ENCODE results near the gene FMR1.

The FMR1 gene

DNA sequence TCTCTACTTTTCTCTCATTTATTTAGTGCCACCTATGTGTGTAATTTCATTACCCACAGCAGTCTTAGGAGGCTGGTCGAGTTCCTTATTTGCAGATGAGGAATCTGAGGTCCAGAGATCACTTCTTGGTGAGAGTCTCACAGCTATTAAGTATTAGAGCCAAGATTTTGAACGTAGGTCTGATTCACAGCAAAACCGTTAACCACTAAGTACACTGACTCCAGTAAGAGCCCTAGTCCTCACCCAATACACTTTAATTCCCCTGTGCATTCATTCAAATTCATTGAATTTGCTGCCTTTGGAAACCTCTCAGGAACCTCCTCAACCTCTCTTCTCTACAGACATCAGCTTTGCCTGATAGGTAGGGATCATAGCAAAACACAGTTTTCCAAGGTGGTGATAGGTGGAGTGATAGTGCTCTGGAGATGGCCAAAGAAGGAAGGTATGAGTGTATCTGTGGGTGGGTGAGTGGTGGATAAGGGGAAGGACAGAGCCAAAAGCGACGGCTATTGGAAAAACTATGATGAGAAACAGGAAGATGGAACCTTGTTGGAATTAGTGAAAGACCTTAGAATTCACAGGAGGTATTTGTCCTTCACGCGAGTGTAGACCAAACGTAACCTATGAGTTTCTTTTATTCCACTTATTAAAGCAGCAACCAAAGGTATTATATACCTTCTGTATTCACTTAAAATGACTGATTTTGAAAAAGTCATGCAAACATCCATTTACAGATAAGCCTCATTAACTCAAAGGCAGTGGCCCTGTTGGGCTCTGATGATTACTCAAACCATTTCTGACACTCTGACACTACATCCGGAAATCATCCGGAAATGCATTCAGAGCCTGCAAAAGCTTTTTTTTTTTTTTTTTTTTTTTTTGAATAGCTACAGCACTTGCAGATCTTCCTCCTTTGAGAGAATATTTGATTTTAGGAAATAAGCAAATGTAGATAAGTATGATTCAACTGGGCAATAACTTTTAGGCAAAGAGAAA, 6.3 kb downstream of the FMR1 start:
- DNase-seq = no peak

DNA sequence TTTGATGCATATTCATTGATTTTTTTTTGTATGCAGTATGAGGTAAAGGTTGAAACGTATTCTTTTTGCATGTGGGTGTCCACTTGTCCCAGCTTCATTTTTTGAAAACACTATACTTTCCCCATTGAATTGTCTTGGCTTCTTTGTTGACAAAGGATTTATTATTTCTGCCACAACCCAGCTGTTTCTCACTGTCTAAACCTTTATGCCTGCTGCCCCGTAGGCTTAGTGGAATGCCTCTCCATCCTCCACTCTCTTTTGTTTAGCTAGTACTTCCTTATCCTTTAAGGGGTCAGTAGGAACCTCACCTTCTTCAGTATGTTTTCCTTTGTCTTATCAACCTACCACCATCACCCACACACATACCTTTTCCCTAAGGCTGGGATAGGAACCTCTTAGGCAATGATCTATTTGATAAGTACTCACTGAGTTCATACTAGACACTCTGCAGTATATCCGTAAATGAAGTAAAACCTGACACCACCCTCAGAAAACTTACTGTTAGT, 8.5 kb downstream of the FMR1 start:
- no peak for DNase-seq

GRCh38 chrX:147923605-147924004, 11.9 kb downstream of the FMR1 start:
- no peak for DNase-seq

DNA sequence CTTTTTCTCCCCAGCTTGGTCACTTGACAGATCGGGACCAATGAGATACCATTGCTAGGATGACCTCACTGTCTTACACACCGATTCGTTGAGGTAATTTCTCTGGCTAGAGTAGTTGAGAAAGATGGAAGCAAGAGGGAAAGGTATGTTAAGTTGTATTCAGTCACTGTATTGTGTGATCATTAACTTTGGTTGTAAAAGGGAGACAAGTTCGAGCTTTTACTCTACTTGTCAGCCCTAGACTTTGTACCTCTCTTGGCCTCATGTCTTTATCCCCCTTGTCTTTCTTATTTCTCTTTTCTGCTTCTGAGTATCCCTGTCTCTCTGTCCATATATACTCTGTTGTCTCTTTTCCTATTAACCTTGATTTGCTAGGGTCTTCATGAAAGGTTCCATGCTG, 15.5 kb downstream of the FMR1 start:
- DNase-seq = no peak

DNA sequence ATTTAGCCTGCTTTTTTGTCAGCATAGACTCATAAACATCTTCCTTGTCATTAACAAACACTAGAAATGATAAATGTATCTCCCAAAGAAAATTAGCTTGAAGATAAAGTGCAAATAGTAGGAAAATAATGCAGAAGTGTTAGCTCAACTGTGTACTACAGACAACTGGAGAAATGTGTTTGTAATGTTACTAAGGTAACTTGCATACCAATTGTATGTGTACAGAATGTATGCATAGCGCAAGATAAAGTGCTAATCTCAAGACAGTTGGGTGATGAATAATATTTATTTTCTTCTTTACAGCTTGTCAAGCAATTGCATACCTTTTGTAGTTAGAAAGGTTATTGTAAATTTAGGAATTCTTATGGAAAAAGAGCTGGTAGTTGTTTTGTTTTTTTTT, 22.1 kb downstream of the FMR1 start:
- DNase-seq = no peak

DNA sequence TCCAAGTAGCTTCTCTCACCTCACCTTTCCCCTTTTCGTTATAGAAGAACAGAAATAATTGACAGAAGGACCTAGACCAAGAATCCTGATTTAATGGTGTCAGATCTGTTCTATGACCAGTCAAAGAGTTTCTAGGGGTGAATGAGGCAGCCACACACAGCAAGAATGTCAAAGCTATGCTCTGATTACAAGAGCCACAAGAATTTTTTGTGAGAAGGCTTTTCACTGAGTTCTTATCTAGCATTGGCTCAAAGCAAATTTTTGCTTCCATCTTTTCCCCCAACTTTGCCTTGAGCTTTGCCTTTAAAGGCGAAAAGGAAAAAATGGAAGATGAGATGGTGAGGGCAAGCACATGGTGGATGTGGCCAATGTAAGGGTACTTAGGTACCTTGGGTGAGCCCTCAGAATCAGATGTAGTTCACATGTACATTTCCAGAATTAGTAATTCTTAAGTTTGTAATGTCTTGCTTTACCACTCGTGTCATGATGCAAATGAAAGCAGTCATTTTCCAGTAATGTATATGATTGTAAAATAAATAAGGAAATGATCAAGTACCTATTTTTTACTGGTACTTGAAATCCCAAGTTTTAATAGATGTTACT, 23.5 kb downstream of the FMR1 start:
- no peak for DNase-seq

DNA sequence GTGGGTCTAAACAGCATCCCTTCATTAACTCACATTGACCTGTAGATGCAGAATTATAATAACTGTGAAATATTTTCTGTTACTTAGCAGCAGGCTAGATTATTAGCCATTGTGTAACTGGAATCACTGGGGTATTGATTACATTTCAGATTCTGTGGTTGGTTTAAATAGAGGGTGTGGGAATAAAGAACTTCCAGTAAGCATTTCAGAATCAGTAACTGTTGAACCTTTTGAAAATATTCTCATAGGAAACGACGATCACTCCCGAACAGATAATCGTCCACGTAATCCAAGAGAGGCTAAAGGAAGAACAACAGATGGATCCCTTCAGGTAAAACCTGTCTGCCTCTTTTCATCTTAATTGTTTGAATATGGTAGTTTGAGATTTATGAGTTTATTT, 33.6 kb downstream of the FMR1 start:
- no peak for DNase-seq

- no peak for DNase-seq
Measured at GRCh38 chrX:147948531-147948930, 36.8 kb downstream of the FMR1 start.

GRCh38 chrX:147950352-147950751, 38.6 kb downstream of the FMR1 start:
- DNase-seq = no peak

- no peak for DNase-seq
Measured at GRCh38 chrX:147953976-147954375, 42.3 kb downstream of the FMR1 start.

GRCh38 chrX:147957291-147957690, 45.6 kb downstream of the FMR1 start:
- DNase-seq = no peak

DNA sequence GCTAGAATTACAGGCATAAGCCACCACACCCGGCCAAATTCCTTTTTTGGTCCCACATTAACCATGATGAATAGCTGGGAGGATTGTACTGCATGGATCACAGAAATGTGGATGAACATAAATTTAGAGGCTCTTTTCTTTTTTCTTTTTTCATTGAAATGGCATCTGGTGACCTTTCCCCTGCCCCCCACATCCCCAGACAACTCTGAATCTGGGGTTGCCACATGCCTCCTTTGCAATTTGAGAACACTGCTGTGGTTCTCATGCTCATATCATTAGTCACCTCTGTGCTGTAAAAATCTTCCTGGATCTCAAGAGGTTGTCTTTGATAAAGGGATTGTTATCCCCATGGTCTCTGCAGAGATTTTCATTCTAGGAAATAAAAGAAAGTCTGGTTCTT, 46.6 kb downstream of the FMR1 start:
- DNase-seq = no peak

GRCh38 chrX:147960722-147961121, 49.0 kb downstream of the FMR1 start:
- DNase-seq = no peak

- no peak for DNase-seq
Measured at GRCh38 chrX:147962476-147962875, 50.8 kb downstream of the FMR1 start.

DNA sequence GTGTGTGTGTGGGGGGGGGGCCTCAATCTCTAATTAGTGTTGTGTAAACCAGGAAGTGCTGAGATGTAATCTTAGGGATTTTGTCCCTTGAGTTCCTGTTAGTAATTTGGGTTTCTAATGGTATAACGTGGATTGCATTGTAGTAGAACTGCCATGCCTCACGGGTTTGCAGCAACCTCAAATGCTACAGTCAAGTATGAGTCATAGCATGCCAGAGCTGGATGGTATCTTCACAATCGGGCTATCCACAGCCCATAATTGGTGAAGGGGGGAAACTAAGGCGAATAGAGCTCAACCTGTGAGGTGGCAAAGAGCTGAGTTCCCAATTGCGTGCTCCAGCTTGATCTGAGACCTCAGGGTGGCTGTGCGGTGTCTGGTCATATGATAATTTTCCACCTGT, 67.2 kb downstream of the FMR1 start:
- DNase-seq = no peak

GRCh38 chrX:147981038-147981752, 69.5 kb downstream of the FMR1 start, which contains the start of gene FMR1NB:
FMR1NB (plus strand) TSS chrX:147981337; CDS start chrX:147981403, 66 bp downstream.
- DNase-seq = no peak

All from NCI-H510A treated with DMSO at 0.1 percent for 48 hours (cell line).